Endothelial cell of umbilical vein (primary cell): Measurements from ENCODE around the gene BLOC1S2.

Experiments used
- EZH2 ChIP-seq: IDR thresholded peaks from 2 replicates; pipeline ENCODE4 v1.6.1; 2012; ENCODE audit warnings: borderline replicate concordance, low read depth, mild to moderate bottlenecking, moderate library complexity, low read length, inconsistent platforms; ENCODE audit not compliant: severe bottlenecking
- TF ChIP-seq, protein P1 (sequence below), 2 donors: IDR thresholded peaks; 1 replicate in 1 of 2; 2 replicates in 1 of 2; pipeline ENCODE4 v1.5.1; 2011; ENCODE audit warnings: low read length in 2 of 2, mild to moderate bottlenecking in 2 of 2, moderate library complexity in 2 of 2, control low read depth in 1 of 2, inconsistent platforms in 1 of 2, low read depth in 1 of 2; ENCODE audit not compliant: insufficient read depth in 1 of 2; ENCODE audit errors: extremely low read depth in 1 of 2
- TF ChIP-seq, protein P2 (sequence below): IDR thresholded peaks from 2 replicates; pipeline ENCODE4 v1.6.1; 2011; ENCODE audit not compliant: insufficient read depth, insufficient read length

DNA sequence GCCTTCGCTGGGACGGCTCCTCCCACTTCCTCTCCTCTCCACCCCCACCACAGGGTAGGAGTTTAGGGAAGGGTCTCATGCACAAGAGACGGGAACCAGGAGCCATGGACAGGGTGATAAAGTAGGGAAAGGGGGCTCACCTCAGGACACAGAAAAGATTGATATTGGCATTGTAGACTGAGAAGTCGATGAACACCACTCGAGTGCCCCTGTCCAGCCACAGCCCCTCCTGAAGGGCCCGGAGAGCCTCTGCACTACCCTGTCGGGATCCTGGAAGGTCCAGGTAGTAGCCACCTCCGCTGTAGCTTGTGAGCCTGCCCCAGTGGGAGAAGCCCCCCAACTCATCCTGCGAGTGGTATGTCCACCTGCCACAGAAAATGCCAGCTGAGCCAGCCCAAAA, 10.8 kb upstream of the BLOC1S2 start:
- TF ChIP-seq, protein P1, sequence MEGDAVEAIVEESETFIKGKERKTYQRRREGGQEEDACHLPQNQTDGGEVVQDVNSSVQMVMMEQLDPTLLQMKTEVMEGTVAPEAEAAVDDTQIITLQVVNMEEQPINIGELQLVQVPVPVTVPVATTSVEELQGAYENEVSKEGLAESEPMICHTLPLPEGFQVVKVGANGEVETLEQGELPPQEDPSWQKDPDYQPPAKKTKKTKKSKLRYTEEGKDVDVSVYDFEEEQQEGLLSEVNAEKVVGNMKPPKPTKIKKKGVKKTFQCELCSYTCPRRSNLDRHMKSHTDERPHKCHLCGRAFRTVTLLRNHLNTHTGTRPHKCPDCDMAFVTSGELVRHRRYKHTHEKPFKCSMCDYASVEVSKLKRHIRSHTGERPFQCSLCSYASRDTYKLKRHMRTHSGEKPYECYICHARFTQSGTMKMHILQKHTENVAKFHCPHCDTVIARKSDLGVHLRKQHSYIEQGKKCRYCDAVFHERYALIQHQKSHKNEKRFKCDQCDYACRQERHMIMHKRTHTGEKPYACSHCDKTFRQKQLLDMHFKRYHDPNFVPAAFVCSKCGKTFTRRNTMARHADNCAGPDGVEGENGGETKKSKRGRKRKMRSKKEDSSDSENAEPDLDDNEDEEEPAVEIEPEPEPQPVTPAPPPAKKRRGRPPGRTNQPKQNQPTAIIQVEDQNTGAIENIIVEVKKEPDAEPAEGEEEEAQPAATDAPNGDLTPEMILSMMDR (IDR thresholded peaks at IDR 0.05; ENCODE audit: extremely low read depth in 1 of 2, insufficient read depth in 1 of 2, low read depth in 1 of 2, low read length in 2 of 2) = no peak
- TF ChIP-seq EZH2 = no peak
- TF ChIP-seq, protein P2, sequence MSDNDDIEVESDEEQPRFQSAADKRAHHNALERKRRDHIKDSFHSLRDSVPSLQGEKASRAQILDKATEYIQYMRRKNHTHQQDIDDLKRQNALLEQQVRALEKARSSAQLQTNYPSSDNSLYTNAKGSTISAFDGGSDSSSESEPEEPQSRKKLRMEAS = no peak
